Occipital lobe (tissue), 2 donors: ENCODE data around the gene SDF2. TPM values are rescaled to one million over a fixed set of nuclear protein-coding genes. Genes with fewer than 3 reads are reported as not detected.

Source experiments
- DNase-seq: peaks from one replicate; lab custom pipeline; 2025; lab: John Stamatoyannopoulos, UW
- total RNA-seq: library from RNA; depleted of rRNA; stranded (reverse); fragments of >200 nt; gene quantifications from one replicate; pipeline ENCODE4 v1.2.3, GENCODE V29; 2014

SDF2 gene, protein sequence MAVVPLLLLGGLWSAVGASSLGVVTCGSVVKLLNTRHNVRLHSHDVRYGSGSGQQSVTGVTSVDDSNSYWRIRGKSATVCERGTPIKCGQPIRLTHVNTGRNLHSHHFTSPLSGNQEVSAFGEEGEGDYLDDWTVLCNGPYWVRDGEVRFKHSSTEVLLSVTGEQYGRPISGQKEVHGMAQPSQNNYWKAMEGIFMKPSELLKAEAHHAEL
- total RNA-seq: 33.5 TPM

DNA sequence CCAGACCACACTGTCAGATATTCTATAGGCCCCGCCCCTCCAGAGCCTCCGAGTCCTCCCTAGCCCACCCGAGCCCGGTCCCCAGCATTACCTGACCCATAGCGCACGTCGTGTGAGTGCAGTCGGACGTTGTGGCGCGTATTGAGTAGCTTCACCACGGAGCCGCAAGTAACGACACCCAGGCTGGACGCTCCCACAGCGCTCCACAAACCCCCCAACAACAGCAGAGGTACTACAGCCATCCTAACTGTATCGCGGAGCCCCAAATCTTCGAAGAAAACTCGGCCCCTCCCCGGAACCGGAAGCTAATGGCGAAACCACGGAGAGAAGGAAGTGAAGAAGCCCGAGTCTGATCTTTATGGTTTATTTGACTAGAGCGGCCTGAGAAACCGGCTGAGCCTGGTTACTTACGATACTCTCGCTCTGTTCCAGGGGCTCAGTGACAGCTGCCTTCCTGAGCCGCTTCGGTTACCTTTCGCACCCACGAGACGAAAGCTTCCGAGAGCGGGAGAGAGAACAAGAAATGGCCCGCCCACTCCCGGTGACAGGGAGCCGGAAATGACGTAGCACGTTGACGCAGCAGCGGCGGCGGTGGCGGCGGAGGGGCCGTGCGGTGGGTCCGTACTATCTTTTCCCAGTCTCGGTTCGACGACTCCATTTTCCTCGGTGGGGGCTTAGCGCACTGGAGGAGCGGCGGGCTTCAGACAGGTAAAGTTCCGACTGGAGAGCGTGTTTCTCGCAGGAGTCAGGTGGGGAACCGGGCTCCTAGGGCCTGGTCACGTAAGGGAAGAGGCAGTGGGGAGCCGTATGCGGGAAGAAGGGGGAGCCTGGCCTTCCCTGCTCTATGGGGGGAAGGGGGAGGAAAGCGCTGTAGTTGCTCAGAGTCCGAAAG is at the start of gene SDF2, which contains the start of gene SUPT6H:
Gene SDF2, minus strand, starts transcription at position 272 of the 892 bp plus-strand sequence. Its CDS starts 30 bp downstream, at position 242.
Gene SUPT6H, plus strand, starts transcription at position 571 of the 892 bp plus-strand sequence. CDS start 11,197 bp downstream, outside the sequence.
- peak; percentile 85 for DNase-seq

DNA sequence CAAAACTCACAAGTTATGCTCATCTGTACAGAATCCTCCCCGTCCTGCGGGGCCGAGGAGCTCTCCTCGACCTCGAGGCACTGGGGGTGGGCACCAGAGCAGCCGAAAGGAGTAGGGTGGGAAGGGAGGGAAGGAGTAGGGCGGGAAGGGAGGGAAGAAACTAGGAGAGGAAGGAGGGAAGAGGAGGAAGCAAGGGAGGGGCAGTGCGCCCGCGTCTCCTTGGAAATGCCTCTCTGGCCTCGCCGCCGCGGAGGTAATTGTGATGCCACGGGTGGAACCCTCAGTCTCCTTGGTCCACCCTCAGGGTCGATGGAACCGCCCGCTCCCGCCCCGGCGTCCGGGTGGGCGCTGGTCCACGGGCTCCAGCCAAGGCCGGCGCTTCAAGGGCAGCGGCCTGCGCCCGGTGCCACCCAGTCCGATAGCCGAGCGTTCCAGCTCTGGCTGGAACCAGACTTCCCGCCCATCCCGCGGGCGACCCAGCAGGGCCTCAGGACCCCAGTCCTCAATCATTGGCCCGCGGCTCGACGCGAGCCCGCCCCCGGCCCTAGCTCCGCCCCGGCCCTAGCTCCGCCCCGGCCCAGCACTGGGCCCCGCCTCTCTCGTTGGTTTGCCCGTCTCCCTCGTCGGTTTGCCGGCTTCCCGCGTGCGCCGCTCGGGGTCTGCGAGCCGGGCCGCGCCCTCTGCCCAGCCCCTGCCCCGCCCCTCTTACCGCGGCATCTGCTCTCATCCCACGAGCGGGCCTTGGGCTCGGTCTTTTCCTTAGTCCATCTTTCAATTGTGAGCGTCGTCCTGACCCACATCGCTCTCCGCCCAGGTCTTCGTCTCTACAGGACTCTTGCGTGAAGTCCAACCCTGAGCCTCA is 49.4 kb upstream of the SDF2 start:
- DNase-seq: peak; percentile 81

- DNase-seq: no peak
These were observed 45.6 kb upstream of the SDF2 start for GRCh38 chr17:28707339-28707720.

DNA sequence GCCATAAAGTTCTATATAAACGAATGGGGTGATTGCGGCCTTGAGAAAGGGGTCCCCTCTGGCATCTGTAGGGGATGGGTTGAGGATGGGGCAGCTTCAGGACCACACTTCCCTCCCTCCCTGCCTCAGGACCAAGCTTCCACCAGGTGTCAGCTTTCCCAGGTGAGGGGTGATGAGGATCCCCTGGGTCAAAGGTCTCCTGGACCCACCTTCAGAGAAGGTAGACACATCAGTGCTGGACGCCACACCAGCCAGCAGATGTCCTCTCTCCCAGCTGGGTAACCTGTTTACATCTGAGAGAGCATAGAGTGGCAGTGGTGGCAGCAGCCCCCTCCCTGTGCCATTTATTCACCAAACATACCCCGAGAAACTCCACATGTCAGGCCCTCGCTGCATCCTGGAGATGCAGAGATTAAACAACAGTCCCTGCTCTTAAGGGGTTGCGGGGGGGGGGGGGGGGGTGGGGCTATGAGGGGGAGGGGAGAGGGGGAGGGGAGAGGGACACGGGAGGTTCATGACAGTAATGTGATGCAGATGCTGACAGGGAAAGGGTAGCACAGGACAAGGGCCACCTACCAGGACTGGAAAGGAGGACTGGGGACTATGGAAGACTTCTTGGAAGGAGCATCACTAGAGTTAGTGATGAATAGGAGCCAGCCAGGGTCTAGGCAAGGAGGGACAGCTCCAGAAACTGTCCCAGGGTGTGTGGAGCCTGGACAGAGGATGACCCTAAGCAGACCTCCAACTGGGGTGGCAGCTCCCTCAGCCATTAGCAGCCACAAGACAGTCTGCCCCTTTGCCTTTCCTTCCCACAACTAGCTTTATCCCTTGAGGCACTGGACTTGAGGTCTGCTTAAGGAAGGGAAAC is 45.0 kb upstream of the SDF2 start:
- no peak for DNase-seq

DNA sequence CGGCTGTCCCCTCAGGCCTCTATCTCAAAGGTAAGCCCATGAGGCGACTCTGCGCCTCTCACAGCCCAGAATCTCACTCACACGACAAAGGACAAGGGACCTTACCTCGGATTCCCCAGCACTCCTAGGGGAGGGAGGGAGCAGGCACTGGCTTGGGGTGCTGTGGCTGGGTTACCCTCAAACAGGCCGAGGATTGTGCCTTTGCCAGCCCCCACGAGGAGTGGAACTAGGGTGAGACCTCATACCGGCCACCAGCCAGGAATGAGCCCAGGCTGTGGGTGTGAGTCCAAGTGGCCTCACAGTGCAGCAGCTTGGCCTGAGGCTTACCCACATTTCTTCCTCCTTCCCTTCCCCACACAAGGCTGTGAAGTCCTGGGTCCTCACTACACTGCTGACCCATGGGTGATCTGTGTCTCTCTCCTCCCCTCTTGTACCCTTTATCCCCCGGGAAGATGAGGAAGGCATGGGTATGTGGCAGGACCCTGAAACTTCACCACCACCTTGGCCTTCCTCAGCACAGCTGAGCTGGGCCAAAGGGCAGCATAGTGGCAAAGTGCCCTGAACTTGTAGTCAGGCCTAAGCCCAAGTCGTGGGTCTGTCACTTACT is 44.1 kb upstream of the SDF2 start:
- no peak for DNase-seq

DNA sequence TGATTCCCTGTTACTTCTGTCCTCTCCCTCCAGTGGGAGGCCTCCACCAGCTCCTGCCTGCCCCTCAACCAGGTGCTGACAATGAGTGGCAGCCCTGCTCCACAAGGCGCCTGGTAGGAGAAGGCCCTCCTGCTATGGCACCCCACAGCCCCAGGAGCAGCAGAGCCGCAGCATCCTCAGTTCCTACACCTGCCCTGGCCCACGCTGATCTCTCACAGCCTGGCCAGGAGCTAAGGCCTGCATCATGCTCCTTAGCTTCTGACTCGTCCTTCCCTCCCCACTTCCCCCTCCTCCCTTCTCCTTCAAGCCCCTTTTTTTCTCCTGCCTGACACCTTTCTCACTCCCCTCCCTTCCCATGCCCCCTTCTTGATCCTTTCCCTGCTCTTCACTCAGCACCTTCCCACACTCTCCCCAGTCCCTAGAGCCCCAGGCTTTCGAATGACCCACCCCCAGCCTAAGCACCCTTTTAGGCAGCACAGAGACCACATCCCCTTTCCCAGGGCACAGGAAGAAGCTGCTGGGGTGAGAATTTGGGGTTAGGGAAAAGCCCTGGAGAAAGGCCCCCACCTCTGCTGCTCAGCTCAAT is 43.5 kb upstream of the SDF2 start:
- DNase-seq: no peak

GRCh38 chr17:28704219-28704858 is 42.6 kb upstream of the SDF2 start:
- DNase-seq: no peak

GRCh38 chr17:28703552-28704218 is 42.0 kb upstream of the SDF2 start:
- DNase-seq: no peak

DNA sequence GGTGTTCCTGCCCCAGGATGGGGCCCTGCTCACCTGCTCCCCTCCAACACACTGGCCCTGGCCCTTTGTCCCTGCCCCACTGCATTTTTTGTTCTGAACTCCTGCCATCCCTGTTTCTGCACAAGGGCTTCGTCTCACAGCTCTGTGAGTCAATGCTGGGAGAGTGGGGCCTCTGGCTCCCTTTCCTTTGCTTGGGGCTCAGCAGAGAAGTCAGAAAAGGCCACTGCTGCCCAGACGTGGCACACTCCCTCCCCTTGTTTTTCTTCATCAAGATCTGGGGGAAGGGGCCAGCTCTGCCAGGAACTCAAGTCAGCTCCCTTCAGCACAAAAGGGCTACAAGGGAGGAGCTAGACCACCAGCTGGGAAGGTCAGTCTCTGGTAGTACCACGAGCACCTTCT is 41.0 kb upstream of the SDF2 start:
- no peak for DNase-seq

GRCh38 chr17:28702026-28702751 is 40.5 kb upstream of the SDF2 start:
- peak; percentile 49 for DNase-seq

- DNase-seq: no peak
These were observed 39.3 kb upstream of the SDF2 start for GRCh38 chr17:28700830-28701492.

DNA sequence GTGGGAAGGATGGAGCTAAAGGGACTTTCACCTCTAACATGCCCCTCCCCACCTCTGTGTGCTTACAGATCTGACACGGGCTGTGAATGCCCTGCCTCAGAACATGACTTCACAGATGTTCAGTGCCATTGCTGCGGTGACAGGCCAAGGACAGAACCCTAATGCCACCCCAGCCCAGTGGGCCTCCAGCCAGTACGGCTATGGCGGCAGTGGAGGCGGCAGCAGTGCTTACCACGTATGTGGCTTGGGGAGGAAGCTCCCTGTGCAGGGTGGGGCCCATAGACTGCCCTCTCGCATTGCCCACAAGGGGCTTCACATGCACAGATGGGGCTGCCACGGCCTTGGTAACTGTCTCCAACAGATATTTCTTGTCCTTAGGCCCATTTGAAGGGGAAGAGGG is 38.6 kb upstream of the SDF2 start:
- no peak for DNase-seq

DNA sequence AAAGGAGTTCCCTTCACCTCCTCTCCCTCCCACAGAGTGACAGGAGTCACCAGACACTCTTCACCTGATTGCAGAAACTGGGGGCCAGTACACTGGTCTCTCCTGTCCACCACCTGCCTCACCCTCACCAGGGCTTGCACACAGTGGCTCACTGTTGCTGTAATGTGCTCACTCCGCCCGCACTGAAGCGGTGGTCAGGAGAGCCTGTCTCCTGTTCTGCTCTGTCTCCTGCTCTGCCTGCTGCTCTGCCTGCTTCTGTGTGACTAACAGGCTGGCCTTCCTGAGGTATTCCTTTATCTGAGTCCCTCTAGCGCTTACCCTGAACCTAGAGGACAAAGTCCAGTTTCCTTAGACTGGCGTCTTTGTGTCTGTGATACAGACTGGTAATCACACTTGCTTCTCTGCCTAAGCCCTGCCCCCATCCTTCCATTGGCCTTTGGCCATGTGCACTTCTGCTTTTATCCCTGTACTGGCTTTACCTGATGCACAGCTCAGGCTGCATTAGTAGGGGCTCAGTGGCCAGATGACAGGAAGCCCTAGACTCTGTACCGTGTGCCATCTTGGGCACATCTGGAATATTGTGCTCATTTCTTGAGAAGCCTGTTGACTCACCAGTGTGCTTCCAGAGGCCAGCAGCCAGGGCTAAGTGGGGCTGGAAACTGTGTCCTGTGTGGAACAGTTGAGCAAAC is 36.7 kb upstream of the SDF2 start:
- DNase-seq: no peak

- DNase-seq: no peak
These were observed 32.2 kb upstream of the SDF2 start for GRCh38 chr17:28693869-28694268.

- no peak for DNase-seq
These were observed 27.3 kb upstream of the SDF2 start for GRCh38 chr17:28689011-28689410.

DNA sequence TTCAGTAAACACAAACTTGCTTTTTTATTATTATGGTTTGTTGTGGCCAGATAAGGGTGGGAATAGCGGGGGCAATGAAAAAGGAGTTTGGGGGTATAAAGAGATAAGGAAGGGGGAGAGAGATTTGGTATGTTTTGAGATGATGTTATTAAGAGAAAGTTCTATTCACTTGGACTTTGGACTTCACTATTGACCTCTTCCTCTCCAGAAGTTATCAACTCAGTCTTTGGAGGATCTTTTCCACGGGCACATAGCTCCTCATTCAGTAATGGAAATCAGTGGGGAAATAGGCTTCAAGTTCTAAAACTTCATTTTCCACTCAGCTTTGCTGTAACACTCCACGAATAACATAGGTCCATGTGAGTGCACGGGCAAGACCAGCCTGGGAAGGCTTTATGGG is 26.8 kb upstream of the SDF2 start:
- no peak for DNase-seq

GRCh38 chr17:28686296-28686695 is 24.6 kb upstream of the SDF2 start:
- no peak for DNase-seq
